Fibroblast of lung (primary cell): ENCODE results near the gene NSUN2. TPM values are rescaled to one million over a fixed set of nuclear protein-coding genes. Genes with fewer than 3 reads are reported as not detected.

Source experiments
- DNase-seq, 2 donors: peaks; one replicate each; pipeline versions ENCODE4 v3.0.0 to v3.0.0-alpha.2; 2010; ENCODE audit warnings: low read depth in 2 of 2
- H2AFZ ChIP-seq: 2 replicates; pipeline ENCODE4 v1.5.1; 2012; ENCODE audit warnings: low read length, control low read depth, inconsistent platforms
- H3K27ac ChIP-seq: 2 replicates; pipeline ENCODE4 v1.5.1; 2011; ENCODE audit warnings: low read length, control low read depth; ENCODE audit not compliant: insufficient read depth
- H3K27me3 ChIP-seq: 2 replicates; pipeline ENCODE4 v1.5.1; 2011; ENCODE audit warnings: mild to moderate bottlenecking, low read length; ENCODE audit not compliant: control insufficient read depth, insufficient read depth
- H3K36me3 ChIP-seq: 2 replicates; pipeline ENCODE4 v1.5.1; 2011; ENCODE audit warnings: low read length; ENCODE audit not compliant: control insufficient read depth, insufficient read depth
- H3K4me1 ChIP-seq: 2 replicates; pipeline ENCODE4 v1.5.1; 2011; ENCODE audit warnings: low read length; ENCODE audit not compliant: control insufficient read depth, insufficient read depth; ENCODE audit errors: extremely low read depth
- H3K4me2 ChIP-seq: 2 replicates; pipeline ENCODE4 v1.5.1; 2011; ENCODE audit warnings: low read length, control low read depth; ENCODE audit not compliant: insufficient read depth; ENCODE audit errors: extremely low read depth
- H3K4me3 ChIP-seq, 4 experiments: fragments of 200-600 bp in 1 of 4; sonication (generic) in 1 of 4; replicated peaks in 1 of 4; 2 replicates each; pipeline ENCODE4 v1.5.1; 2011 to 2016; ENCODE audit warnings: low read length in 4 of 4, low read depth in 3 of 4, mild to moderate bottlenecking in 3 of 4, control low read depth in 2 of 4, inconsistent platforms in 1 of 4, mixed read lengths in 1 of 4; ENCODE audit not compliant: insufficient read depth in 1 of 4; ENCODE audit errors: control extremely low read depth in 1 of 4
- H3K79me2 ChIP-seq: 2 replicates; pipeline ENCODE4 v1.5.1; 2012; ENCODE audit warnings: mild to moderate bottlenecking, low read length, inconsistent platforms; ENCODE audit not compliant: control insufficient read depth, insufficient read depth
- H3K9ac ChIP-seq: 2 replicates; pipeline ENCODE4 v1.5.1; 2011; ENCODE audit warnings: mild to moderate bottlenecking, low read length, control low read depth; ENCODE audit not compliant: insufficient read depth
- H3K9me3 ChIP-seq: 2 replicates; pipeline ENCODE4 v1.5.1; 2012; ENCODE audit warnings: low read depth, low read length; ENCODE audit not compliant: control insufficient read depth, insufficient read depth
- H4K20me1 ChIP-seq: 2 replicates; pipeline ENCODE4 v1.5.1; 2011; ENCODE audit warnings: low read length; ENCODE audit not compliant: control insufficient read depth, insufficient read depth; ENCODE audit errors: extremely low read depth
- CTCF ChIP-seq, 2 donors: IDR thresholded peaks in 1 of 2; conservative IDR thresholded peaks in 1 of 2; 1 replicate in 1 of 2; 2 replicates in 1 of 2; pipeline ENCODE4 v1.5.1; 2011 to 2012; ENCODE audit warnings: low read length in 2 of 2, control low read depth in 1 of 2, inconsistent platforms in 1 of 2, low read depth in 1 of 2, mild to moderate bottlenecking in 1 of 2
- EZH2 ChIP-seq: IDR thresholded peaks from 2 replicates; pipeline ENCODE4 v1.5.1; 2012; ENCODE audit warnings: low read length, control low read depth, mild to moderate bottlenecking; ENCODE audit errors: missing control alignments
- polyA plus RNA-seq, 2 donors: library from polyadenylated mRNA; depleted of rRNA in 1 of 2; stranded (reverse) in 1 of 2; unstranded in 1 of 2; fragments of >200 nt; gene quantifications; 2 replicates each; pipeline ENCODE4 v1.2.1, GENCODE V29; 2011 to 2012; ENCODE audit warnings: missing spikeins in 1 of 2
- total RNA-seq: library from RNA; depleted of rRNA; stranded (reverse); fragments of >200 nt; gene quantifications from 2 replicates; pipeline ENCODE4 v1.2.1, GENCODE V29; 2014

NSUN2 gene
- total and polyA plus RNA-seq, 2 donors (not counting 1 experiment from before 2014, with no cell fraction given), result 40.2 to 43.6 TPM

- H3K27me3 ChIP-seq, result no peaks in the 10 kb centered on the region
These were observed 78.0 kb downstream of the NSUN2 start for GRCh38 chr5:6554812-6555211.

GRCh38 chr5:6553972-6554371 lies 78.9 kb downstream of the NSUN2 start:
- no peaks in the 10 kb centered on the region for H3K79me2 ChIP-seq
- no peak for TF ChIP-seq EZH2
- no peak for TF ChIP-seq CTCF (conservative IDR thresholded peaks at IDR 0.05 in 1 of 2, IDR thresholded peaks at IDR 0.05 in 1 of 2; ENCODE audit: low read depth in 1 of 2, low read length in 2 of 2)
- H3K4me1 ChIP-seq, result no peaks in the 10 kb centered on the region
- no peak overlapping the region for H3K9ac ChIP-seq
- H3K36me3 ChIP-seq, result no peaks in the 10 kb centered on the region
- H4K20me1 ChIP-seq, result no peaks in the 10 kb centered on the region
- no peak overlapping the region for H2AFZ ChIP-seq
- DNase-seq, result no peak
- H3K9me3 ChIP-seq, result no peaks in the 10 kb centered on the region
- H3K4me2 ChIP-seq, result no peak overlapping the region
- H3K4me3 ChIP-seq, result no peak overlapping the region
- no peaks in the 10 kb centered on the region for H3K27me3 ChIP-seq
- no peak overlapping the region for H3K27ac ChIP-seq

More at GRCh38 chr5:6554812-6555211, 78.0 kb downstream of the NSUN2 start:
- Histone ChIP-seq H3K9me3 (no peaks in the 10 kb centered on the region), H3K9ac (no peak overlapping the region), H3K27ac (no peak overlapping the region), H3K4me3 (no peak overlapping the region), H3K4me1 (no peaks in the 10 kb centered on the region), H3K4me2 (no peak overlapping the region), H2AFZ (no peak overlapping the region), H4K20me1 (no peaks in the 10 kb centered on the region), H3K79me2 (no peaks in the 10 kb centered on the region), H3K36me3 (no peaks in the 10 kb centered on the region)
- TF ChIP-seq CTCF (conservative IDR thresholded peaks at IDR 0.05 in 1 of 2, IDR thresholded peaks at IDR 0.05 in 1 of 2; ENCODE audit: low read depth in 1 of 2, low read length in 2 of 2), result no peak
- no peak for TF ChIP-seq EZH2
- no peak for DNase-seq

- Histone ChIP-seq H4K20me1 (no peaks in the 10 kb centered on the region), H3K27ac (no peak overlapping the region), H3K4me1 (no peaks in the 10 kb centered on the region), H3K79me2 (no peaks in the 10 kb centered on the region), H2AFZ (no peak overlapping the region), H3K9ac (no peak overlapping the region), H3K4me2 (no peak overlapping the region), H3K36me3 (no peaks in the 10 kb centered on the region), H3K9me3 (no peaks in the 10 kb centered on the region), H3K27me3 (no peaks in the 10 kb centered on the region), H3K4me3 (no peak overlapping the region)
- TF ChIP-seq EZH2 (no peak), CTCF (conservative IDR thresholded peaks at IDR 0.05 in 1 of 2, IDR thresholded peaks at IDR 0.05 in 1 of 2; ENCODE audit: low read depth in 1 of 2, low read length in 2 of 2) (no peak)
- DNase-seq, result no peak
These were observed 80.2 kb downstream of the NSUN2 start for GRCh38 chr5:6552612-6553011.
